Activated CD4-positive, alpha-beta T cell treated with anti-CD3 and anti-CD28 coated beads for 1 hour (primary cell): ENCODE results near the gene ATE1.

Experiments
- DNase-seq: peaks from one replicate; pipeline ENCODE4 v3.0.0-alpha.2; 2020

ATE1 gene

DNA sequence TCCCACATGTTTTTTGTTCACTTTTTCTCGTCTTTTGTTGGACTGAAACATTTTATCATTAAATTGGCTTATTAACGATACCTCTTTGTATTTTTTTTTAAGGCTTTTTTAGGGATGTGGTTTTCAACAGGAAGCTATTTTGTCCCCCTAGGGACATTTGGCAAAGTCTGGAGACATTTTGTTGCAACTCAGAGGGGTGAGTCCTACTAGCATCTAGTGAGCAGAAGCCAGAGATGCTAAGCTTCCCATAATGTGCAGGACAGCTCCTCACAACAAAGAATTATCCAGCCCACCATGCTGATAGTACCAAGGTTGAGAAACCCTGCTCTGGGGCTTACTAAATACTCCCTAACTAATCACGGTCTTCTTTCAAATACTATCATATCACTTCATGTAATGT is 63.2 kb downstream of the ATE1 start:
- no peak for DNase-seq

DNA sequence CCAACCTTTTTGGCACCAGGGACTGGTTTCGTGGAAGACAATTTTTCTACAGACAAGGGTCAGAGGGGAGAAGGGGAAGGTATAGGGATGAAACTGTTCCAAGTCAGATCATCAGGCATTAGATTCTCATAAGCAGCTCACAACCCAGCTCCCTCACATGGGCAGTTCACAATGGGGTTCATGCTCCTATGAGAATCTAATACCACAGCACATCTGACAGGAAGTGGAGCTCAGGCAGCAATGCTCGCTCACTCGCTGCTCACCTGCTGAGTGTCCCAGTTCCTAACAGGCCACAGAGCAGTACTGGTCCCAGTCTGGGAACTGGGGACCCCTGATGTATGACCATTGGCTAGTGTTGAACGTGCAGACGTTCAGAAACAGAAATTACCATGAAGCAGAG is 63.7 kb downstream of the ATE1 start:
- DNase-seq = no peak

DNA sequence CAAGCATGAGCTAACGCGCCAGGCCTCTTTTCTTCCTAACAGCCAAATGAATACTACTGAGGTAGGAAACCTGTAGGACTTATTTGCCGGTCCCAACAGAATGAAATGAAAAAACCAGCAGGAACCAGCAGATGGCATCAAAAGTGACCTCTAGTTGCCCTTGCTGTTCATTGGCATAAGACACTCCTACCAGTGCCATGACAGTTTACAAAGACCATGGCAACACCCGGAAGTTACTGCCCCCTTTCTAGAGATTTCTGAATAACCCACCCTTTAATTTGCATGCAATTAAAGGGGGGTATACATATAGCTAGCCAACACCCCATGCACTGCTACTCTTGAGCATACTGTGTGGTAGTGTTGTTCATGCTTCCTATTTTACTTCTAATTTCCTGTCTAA is 65.2 kb downstream of the ATE1 start:
- DNase-seq = no peak

DNA sequence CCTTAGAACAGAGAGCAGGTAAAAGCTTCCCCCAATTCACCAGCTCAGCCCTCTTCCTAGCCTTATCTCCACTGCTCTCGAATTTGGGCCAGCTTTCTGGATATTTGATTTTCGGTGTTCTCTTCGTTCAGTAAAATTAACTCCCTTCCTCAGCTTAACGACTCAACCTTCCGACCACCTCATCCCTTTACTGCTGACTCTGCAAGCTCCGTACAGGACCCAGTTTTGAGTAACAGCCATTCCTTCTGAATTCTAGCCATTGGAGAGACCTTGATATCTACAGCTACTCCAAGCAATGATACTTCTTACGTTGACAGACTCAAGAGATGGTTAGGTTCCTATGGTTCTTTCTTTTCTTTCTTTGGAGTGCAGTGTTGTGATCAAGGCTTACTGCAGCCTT is 65.8 kb downstream of the ATE1 start:
- DNase-seq = no peak

DNA sequence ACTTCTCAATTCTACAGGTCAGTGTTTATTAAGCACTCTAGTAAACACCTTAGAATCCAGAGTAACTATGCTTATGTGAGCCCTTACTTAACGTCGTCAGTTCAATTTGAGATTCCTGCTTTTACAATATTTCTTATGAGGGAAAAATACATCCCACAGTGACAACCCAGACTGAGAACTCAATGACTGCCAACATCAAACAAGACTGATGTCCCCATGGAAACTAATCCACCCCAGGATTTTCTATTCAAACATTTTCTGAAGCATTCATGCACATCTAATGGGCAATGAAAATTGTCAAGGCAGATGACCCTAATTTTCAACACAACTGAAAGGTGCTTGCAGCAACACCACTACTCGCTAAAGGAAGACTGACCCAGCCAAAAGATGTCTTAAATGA is 67.0 kb downstream of the ATE1 start:
- DNase-seq = no peak

DNA sequence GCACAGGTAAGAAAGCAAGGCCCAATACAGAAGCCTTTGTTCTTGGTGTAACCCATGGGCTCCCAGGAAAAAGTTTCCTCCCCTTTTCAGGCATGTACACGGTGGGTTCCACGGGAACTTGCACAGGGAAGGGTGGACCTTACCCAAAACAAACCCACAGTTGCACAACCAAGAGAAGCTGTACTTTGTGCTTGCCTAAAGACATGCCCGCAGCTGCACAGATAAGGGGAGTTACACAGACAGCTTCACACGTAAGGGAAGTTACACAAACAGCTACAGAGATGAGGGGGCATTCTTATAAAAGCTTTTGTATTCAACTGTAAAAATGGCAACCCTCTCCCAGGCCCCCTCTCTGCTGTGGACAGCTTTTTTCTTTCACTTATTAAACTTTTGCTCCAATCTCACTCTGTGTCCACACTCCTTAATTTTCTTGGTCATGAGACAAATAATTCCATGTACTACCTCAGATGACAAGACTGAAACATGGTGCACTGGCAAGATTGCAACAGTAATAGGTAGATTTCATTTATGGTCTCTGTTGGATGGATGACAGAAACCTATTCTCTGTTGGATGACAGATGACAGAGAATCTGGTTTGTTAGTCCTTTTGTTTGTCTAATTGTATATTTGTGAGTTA is 72.9 kb downstream of the ATE1 start:
- no peak for DNase-seq

DNA sequence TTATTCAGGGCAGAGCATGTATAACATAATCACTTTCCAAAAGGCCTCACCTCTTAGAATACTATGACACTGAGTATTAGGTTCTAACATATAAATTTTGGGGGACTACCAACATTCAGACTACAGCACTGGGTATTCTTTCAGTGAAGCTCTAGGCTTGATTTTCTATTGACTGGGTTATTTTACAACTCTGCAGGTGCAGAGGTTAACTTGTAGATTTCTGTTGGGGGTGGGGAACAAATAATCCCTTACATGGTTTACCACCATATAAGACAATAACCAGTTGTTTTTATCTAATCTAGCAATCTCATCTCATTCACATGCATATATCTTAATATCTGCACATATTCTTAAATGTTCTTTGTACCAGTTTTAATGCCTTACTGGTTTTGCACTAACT is 73.9 kb downstream of the ATE1 start:
- no peak for DNase-seq

DNA sequence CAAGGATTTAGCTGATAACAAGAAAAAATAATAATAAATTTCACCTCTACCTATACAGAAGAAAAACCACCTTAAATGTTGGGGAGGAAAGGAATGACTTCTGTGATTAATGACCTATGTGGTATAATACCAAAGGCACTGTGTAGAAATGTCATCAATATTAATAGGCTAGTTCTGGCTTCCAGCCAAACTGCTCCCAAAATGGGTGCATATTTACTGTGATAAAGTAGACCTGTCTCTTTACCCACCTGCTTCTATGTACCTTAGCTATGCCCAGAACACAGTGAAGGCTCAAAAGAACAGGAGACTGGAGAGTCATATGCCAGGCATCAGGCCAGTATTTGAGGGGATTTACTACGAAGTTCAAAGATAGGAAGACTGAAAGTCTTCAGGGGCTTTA is 76.0 kb downstream of the ATE1 start:
- no peak for DNase-seq

DNA sequence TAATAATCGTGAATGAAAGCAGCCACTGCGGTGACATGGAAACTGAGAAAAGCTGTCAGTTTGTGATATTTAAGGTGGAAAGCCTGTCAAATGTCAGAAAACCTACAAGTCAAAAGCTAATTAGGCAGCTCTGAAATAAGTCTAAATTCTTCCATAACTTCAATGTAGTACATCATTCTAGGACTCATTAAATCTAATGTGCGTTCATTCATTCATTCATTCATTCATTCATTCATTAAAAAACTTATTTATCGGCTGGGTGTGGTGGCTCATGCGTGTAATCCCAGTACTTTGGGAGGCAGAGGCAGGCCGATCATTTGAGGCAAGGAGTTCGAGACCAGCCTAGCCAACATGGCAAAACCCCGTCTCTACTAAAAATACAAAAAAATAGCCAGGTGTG is 79.7 kb downstream of the ATE1 start:
- DNase-seq = no peak

DNA sequence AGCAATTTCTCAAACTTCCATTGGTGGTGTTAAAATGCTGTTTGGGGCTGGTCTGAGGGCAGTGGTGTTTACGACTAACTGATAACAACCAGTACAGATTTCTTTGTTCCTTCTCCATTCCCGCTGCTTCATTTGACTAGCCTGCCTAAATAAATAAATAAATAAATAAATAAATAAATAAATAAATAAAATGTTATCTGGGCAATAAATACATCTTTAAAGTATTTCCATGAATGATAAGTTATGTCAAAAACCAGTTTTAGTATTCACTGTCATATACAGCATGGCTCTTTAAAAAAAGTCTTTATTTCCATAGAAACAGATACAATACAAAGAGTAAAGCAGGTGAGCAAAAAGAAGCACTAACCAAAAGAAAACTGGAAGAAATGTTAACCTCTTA is 81.3 kb downstream of the ATE1 start:
- no peak for DNase-seq

DNA sequence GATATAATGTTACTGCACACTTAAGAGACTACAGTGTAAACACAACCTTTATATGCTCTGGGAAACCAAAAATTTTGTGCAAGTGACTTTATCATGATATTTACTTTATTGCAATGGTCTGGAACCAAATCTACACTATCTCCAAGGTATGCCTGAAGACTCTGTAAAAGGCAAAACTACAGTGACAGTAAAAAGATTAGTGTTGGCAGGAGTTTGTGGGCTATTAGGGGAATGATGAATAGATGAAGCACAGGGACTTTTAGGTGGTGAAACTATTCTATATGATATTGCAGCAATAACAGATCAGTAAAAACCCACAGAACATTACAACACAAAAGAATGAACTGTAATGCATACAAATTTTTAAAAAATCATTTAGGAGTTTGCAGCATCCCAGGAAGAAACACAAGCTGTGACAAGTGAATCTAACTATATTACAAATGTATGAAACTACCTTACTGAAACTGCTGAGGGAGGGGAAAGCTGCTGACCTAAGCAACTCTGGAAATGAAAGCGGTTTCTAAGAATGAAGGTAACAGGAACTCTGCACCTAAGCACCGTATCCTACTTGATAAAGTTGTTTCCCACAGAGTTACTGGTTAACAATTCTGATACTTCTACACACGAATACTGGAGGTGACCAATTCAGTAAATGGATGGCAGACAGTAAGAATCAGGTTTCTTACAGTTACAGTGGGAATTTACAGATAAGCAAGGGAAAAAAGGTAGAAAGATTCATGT is 82.6 kb downstream of the ATE1 start:
- no peak for DNase-seq

DNA sequence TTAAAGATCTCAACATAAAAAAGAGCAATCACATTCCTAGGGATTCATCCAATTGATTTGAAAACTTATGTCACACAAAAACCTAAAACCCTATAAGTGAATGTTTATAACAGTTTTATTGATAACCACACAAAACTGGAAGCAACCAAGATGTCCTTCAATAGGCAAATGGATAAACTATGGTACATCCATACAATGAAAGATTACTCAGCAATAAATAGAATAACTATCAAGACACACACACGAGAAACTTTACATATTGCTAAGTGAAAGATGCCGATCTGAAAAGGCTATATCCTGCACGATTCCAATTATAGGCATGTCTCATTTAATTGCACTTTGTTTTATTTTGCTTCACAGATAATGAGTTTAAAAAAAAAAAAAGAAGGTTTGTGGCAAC is 83.3 kb downstream of the ATE1 start:
- no peak for DNase-seq

DNA sequence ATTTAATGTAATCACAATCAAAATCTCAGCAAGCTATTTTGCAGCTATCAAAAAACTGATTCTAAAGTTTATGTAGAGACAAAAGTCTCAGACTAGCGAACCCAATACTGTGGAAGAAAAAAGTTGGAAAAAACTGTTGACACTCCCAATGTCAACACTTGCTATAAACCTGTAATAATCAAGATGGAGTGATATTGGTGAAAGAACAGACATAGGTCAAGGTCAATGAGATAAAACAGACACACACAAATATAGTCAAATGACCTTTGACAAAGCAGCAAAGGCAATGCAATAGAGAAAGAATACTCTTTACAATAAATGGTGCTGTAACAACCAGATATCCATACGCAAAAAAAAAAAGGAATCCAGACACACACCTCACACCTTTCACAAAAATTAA is 84.5 kb downstream of the ATE1 start:
- DNase-seq = no peak

DNA sequence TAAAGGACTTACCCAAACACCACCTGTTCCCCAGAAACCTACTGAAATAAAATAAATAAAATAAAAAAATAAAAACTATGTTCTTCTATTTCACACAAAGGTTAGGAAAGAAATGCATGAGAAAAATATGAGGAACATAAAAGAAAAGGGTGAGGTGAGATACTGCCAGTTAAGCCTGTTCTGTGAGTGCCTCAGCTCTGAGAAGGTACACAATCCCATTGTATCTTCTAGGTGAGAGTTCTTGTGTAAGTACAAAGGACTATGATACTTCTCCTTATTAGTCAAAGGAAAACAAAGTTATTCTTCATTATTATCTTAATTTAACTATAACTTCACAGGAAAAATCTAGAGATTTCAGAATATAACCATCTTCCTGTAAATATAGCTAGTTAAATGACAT is 86.0 kb downstream of the ATE1 start:
- DNase-seq = no peak

DNA sequence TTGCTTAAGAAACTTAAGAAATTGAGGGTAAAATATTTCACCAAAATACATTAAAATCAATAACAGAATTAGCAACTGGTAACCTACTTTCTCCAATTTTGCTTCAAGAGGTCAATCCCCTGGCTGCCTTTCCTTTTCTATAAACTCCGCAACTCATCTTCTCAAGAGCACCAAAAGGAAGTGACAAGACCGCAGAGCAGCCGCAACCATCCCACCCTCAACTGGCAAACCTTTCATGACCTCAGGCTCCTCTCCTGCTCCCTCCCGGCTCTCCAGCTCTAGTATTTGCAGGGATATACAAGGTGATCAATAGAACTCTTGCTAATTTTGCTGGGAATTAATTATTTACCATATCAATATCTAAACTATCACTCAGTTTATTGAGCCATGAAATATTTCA is 88.9 kb downstream of the ATE1 start:
- no peak for DNase-seq

DNA sequence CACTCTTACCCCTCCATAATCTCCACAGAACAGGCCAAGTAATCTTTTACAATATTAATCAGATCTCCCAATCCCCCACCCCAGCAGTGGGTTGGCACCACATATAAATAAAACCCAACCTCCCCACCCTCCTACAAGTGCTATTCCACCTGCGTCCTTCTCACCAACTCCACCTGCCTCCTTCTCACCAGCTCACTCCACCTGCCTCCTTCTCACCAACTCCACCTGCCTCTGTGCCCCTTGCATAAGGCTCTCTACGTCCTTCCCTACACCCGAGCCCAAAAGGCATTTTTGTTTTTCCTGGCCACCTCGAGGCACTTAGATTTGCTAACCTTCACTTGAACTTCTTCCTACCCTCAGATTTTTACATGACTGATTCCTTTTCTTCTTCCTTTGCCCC is 89.7 kb downstream of the ATE1 start:
- DNase-seq = no peak

DNA sequence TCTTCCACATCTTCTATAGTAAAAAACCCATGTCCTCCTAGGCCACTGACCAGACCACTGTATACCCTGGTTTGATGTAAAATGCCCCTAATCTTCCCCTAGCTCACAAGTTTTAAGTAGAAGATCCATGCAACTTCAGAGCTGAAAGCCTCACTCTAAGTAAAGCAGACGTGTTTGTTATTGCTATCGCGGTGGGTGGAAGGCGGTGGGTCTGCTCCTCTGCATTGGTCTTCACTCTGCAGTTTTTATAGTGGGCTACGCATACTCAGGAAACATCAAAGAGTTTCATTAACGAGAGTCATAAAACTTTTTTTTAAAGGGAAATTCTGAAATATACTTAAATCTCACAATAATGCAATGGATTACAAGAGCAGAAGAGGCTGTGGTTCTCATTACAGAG is 91.7 kb downstream of the ATE1 start:
- no peak for DNase-seq

DNA sequence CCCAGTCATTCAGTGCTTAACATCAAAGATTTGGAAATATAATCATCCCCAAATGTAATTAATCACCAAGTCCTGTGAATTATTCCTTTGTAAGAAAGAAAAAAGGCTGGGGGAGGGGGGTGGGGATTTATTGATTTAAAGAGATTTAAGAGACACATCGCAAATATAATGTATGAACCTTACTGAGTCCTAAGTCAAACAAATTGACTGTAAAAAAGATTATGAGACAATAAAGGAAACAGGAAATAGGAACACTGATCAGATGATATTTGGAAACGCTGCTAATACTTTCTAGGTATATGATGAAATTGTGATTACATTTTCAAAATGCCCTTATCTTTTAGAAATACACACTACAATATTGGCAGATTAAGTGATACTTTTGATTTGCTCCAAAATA is 92.5 kb downstream of the ATE1 start:
- DNase-seq = no peak

DNA sequence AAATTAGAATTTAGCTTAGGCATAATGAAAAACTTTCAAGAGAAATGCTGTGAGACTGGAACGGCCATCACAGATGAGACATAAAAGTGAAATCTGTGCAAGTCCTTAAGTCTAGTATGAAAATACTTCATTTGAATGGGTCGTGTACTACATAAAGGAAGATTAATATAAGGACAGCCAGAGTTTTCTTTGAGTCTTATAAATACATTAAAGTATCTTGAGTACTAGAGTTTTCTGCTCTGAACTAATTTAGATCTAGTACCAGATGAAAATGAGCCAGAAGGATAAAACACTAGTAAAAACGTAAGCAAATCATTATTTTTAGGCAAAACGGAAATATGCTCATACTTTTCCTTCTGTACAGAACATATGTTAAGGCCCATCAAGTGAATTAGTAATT is 93.1 kb downstream of the ATE1 start:
- no peak for DNase-seq

DNA sequence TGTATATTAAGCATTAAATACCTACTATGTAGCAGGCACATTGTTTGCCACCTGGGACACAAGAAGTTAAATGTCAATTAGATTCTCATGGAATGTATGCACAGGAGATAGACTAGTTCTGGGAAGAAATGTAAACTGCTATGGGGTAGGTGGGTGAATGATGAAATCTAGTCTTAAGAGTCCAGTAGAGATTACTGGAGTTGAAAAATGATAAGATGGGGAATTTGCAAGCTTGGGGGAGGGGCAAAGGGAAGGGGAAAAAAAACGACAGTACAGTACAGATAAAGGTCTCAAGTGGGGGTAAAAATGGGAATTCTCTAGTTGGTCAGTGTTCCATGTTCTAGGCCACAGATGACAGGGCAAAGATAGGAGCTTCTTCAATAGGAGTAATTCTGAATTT is 94.4 kb downstream of the ATE1 start:
- no peak for DNase-seq

DNA sequence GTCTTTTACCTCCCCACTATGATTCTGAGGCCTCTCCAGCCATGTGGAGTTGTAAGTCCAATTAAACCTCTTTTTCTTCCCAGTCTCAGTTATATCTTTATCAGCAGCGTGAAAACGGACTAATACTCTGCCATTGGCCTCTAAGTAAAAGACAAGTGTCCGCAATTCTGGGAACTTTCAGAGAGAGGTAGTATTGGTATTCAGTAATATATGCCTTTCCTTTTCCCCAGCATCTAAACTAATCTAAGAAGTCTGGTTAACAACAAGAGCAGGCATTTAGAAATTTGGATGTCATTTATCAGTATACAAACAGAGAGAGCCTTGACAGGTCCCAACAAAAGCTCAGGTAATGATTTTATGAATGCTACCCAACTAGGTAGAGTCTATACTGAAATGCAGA is 95.2 kb downstream of the ATE1 start:
- no peak for DNase-seq

DNA sequence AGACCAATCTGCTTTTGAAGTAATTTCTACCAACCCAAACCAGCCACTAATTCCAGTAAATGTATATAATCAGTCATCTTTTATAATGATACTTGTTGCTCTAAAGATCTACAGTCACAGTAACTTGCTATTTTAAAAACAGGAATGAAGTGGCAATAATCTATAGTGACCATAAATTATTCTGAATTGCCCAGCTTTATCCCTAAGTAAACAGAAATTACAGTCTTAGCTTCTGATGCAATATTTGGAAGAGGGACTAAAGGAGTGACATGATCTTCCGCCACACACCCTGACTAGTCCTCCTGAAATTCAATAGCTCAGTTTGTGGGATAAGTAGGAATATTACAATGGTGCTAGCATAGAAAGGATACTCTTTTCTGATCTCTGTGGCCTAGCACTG is 96.1 kb downstream of the ATE1 start:
- DNase-seq = no peak

DNA sequence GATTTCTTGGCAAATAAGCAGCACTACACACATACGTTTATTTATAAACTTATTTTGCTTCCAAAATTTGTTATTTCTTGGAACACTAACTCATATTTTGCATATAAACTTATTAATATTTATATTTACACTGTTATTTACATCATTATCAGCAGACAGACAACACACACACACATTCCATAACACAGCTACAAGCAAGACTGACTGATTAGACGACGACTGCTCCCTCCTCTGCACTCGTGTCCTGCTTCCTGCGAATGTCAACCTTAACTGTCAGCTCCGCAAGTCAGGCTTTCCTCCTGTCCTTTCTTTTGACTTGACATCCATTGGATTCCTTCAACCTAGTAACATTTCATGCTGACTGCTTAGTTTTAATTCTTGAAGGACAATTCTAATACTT is 96.6 kb downstream of the ATE1 start:
- DNase-seq = no peak

DNA sequence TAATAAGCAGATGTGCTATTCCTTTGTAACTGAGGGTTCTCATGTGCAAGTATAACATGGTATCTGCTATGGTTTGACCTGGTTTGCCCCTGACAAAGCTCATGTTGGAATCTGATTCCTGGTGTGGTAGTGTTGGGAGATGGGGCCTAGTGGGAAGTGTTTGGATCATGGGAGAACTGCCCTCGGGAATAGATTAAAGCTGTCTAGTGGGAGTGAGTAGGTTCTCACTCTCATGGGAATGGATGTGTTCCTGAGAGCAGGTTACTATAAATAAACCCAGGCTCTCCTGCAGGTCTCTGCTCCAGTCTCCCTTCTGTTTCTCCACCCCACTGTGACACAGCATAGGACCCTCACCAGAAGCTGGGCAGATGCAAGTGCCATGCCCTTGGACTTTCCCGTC is 97.7 kb downstream of the ATE1 start:
- no peak for DNase-seq

DNA sequence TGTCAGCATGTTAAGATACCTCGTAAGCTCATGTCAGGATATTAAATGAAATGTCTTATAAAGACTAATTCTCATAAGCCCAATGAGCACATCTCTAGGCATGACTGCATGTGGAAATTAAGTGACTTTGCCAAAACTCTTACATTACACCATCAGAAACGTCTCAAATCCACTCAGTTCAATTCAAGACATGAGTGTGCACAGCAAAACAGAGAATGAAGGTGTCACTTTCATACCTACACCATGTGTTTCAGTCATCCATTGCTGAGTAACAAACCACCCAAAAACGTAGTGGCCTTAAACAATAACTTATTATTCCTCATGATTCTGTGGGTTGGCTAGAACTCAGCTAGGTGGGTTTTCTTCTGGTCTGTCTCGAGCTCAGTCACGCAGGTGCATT is 99.8 kb downstream of the ATE1 start:
- DNase-seq = no peak
